Measurements from ENCODE around the gene TSPYL1.

DNA sequence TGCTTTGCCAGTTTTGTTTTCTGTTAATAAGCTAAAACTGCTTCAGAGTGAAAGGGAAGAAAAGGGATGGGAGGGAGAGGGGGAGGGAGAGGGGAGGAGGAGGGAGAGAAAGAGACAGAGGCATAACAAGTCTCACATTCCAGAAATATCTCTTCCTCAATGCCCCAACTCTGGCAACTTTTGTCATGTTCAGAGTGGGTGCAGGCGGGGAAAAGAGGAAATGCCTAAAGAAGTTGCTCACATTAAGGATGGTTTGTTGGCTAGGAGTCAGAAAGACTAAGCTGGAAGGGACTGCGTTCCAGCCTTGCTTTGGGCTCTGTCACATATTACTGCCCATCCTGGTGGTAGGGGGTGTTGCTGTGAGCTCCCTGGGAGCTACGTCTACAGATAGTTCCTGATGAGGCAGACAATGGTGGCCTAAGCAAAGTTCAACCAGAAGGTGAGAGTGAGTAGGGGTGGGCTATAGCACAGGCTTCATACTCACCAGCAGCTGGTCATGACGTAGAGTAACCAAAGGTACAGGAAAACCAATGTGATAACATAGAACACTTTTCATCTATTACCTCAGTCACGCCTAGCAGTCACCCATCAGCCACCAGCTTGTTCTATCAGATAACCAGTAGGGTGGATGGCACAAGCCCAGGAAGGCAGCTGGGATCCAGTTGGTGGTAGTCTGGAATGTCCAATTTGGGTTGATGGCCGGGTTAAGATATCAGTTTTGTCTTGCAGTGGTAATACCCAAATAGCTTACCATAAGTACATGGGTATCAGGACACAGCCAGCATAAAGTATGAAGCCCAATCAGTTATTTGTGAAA, 28.0 kb downstream of the TSPYL1 start:
- TF ChIP-seq ELF1 (tag; IDR thresholded peaks at IDR 0.05): no peak
- TF ChIP-seq, protein P1, sequence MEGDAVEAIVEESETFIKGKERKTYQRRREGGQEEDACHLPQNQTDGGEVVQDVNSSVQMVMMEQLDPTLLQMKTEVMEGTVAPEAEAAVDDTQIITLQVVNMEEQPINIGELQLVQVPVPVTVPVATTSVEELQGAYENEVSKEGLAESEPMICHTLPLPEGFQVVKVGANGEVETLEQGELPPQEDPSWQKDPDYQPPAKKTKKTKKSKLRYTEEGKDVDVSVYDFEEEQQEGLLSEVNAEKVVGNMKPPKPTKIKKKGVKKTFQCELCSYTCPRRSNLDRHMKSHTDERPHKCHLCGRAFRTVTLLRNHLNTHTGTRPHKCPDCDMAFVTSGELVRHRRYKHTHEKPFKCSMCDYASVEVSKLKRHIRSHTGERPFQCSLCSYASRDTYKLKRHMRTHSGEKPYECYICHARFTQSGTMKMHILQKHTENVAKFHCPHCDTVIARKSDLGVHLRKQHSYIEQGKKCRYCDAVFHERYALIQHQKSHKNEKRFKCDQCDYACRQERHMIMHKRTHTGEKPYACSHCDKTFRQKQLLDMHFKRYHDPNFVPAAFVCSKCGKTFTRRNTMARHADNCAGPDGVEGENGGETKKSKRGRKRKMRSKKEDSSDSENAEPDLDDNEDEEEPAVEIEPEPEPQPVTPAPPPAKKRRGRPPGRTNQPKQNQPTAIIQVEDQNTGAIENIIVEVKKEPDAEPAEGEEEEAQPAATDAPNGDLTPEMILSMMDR (IDR thresholded peaks at IDR 0.05 in 2 of 3, conservative IDR thresholded peaks at IDR 0.05 in 1 of 3; ENCODE audit: insufficient read depth in 2 of 3, low read depth in 1 of 3, low read length in 3 of 3): no peak

Measured in K562 (cell line).